Lower leg skin (tissue), 3 donors: ENCODE results near the gene SALL1.

Experiments used
- CTCF ChIP-seq, 3 donors: fragments of 450-650 bp; IDR thresholded peaks; one replicate each; pipeline ENCODE4 v1.5.1; 2016; ENCODE audit warnings: antibody characterized with exemption in 3 of 3, mild to moderate bottlenecking in 3 of 3, moderate library complexity in 2 of 3
- POLR2A ChIP-seq, 2 donors: fragments of 450-650 bp; IDR thresholded peaks; one replicate each; pipeline ENCODE4 v1.6.1; 2016 to 2017; ENCODE audit warnings: antibody characterized with exemption in 2 of 2, mild to moderate bottlenecking in 1 of 2, moderate library complexity in 1 of 2

GRCh38 chr16:51141541-51141940, 9.5 kb downstream of the SALL1 start:
- TF ChIP-seq POLR2A (IDR thresholded peaks at IDR 0.05) (no peak), CTCF (IDR thresholded peaks at IDR 0.05) (no peak)
